T-helper 1 cell (primary cell): ENCODE results near the gene PTPRN2.
"Not testable (repeated sequence)": the region's sequence is repeated elsewhere in the genome, so short reads cannot be mapped to it uniquely, and the experiment has no call there.

Source experiments
- DNase-seq, 5 donors: peaks; one replicate each; pipeline ENCODE4 v3.0.0-alpha.2; 2012 to 2020

PTPRN2 gene

GRCh38 chr7:158244873-158245723, 342.5 kb downstream of the PTPRN2 start:
- no peak for DNase-seq

GRCh38 chr7:158244430-158244829, 343.2 kb downstream of the PTPRN2 start:
- DNase-seq = no peak

- DNase-seq = no peak
Measured at GRCh38 chr7:158241919-158242318, 345.7 kb downstream of the PTPRN2 start.

DNA sequence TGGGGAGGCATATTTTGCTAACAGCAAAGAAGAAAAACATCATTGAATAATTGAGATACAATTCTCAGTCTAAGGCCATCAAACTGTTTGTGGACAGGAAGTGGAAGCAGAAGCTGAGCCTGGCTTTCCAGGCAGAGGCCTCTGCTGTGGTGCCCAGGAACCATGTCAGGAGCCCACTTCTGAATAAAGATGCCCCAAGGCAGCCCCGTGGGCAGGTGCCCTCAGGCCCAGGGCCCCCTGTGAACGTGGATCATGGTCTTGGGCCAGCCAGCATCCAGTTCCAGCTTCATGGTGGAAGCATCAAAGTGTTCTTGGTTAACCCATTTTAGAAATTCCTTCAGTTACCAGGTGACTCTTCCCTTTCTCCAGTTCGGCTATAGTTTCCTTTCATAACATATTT, 346.8 kb downstream of the PTPRN2 start:
- DNase-seq = no peak

- no peak for DNase-seq
Measured at GRCh38 chr7:158239290-158239981, 348.2 kb downstream of the PTPRN2 start.

- DNase-seq = no peak
Measured at GRCh38 chr7:158238616-158239289, 348.9 kb downstream of the PTPRN2 start.

DNA sequence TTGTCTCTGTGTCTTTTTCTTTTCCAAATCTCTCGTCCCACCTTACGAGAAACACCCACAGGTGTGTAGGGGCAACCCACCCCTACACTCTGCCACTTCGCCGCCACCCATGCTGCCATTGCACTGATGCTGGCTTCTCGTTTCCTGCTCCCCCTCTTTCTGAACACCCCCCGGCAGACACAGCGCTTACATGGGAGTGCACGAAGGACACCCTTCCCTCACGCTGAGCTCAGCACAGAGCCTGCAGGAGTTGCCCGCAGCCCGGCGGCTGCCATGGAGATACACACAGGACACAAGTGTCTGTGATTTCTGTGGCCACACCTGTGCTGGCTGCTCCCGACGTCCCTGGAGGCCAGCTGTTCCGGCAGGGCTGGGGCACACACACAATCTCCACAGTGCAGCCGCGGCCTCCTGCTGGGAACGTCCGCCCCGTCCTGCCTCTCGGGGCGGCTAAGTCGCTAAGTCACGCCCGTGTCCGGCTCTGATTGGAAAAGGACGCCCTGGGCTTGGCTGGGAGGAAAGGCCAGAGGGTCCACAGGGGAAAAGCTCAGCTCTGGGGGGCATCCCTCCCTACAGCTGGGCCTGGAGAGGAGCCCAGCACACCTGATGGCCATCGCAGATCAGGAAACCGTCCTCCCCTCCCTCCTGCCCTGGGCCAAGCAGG, 349.8 kb downstream of the PTPRN2 start:
- DNase-seq = no peak

- DNase-seq = no peak
Measured at GRCh38 chr7:158236400-158236799, 351.2 kb downstream of the PTPRN2 start.

- DNase-seq = no peak
Measured at GRCh38 chr7:158235862-158236261, 351.8 kb downstream of the PTPRN2 start.

GRCh38 chr7:158229945-158230344, 357.7 kb downstream of the PTPRN2 start:
- no peak for DNase-seq

- DNase-seq = no peak
Measured at GRCh38 chr7:158228986-158229385, 358.6 kb downstream of the PTPRN2 start.

DNA sequence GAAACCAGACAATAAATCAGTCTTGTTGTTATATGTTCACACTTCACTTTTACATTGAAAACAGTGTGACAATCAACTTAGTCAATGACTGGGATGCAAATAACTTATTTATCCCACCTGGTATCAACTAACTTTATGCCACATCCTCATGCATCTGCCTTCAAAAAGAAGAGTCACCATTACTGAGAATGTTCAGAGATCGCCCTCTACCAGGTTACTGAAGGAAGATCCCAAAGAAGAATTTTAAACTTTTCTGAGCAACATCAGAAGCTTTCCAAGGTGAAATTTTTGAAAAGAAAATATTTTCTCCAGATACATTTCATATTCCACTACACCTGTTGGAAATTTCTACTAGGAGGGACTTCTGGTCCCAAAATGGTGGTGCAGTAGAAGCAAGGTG, 359.5 kb downstream of the PTPRN2 start:
- no peak for DNase-seq

GRCh38 chr7:158227258-158227984, 360.2 kb downstream of the PTPRN2 start:
- no peak for DNase-seq

GRCh38 chr7:158216198-158216597, 371.4 kb downstream of the PTPRN2 start:
- DNase-seq = no peak

- DNase-seq = no peak
Measured at GRCh38 chr7:158209435-158209834, 378.2 kb downstream of the PTPRN2 start.

DNA sequence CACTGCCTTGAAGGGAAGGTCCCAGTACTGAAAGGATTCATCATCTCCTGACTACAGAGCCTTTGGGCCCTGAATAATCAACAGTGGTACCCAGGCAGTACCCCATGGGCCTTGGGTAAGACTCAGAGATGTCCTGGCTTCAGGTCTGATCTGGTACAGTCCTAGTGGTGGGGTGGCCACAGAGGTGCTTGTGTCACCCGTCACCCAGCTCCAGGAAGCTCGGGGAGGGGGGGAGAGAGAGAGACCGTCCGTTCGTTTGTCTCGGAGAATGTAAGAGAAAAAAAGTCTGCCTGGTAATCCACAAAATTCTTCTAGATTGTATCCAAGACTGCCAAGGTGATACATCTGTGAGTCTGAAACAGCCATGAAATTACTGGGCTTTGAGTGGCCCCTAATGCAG, 381.3 kb downstream of the PTPRN2 start:
- no peak for DNase-seq

- no peak for DNase-seq
Measured at GRCh38 chr7:158204453-158204852, 383.2 kb downstream of the PTPRN2 start.

- not testable (repeated sequence) for DNase-seq
Measured at GRCh38 chr7:158203948-158204347, 383.7 kb downstream of the PTPRN2 start.

DNA sequence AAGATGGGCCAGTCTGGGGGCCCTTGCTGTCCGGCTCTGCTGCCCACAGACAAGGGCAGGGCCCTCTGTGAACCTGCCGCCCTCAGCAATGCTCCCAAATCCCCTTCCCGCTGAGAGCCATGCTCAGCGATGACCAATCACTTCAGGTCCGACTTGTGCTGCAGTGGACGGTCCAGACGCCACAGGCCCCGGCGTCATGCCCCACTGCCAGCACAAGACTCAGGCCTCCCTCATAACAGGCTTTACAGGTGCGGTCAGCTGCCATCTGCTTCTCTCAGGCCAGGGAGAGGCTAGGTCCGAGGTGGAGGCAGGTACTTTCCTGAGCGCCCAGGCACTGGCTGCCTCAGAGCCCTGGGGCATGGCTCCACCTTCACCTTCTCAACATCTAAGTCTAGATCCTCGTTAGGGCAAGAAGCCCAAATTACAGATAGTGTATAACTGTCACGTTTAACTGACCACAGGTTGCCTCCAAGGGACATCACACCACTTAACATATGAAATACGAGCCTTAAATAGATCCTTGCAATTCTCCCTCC, 393.2 kb downstream of the PTPRN2 start:
- no peak for DNase-seq

DNA sequence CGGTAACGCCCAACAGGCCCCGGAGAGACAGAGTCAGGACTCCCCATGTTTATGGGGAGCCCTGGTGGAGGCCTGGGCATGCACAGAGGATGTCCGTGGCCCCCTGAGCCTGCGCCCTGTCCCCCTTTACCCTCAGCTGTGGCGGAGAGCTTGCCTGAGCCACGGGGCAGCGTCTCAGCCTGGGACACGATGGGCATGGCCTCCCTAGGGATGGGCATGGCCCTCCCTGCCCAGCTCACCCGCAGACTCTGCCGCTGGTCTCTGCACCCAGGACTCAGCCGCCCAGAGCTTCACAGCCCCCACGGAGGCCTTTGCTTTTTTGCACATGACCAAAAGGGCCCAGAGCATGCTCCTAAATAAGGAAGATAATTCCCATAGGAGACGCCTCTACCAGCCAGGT, 394.2 kb downstream of the PTPRN2 start:
- no peak for DNase-seq

- no peak for DNase-seq
Measured at GRCh38 chr7:158192956-158193355, 394.7 kb downstream of the PTPRN2 start.

DNA sequence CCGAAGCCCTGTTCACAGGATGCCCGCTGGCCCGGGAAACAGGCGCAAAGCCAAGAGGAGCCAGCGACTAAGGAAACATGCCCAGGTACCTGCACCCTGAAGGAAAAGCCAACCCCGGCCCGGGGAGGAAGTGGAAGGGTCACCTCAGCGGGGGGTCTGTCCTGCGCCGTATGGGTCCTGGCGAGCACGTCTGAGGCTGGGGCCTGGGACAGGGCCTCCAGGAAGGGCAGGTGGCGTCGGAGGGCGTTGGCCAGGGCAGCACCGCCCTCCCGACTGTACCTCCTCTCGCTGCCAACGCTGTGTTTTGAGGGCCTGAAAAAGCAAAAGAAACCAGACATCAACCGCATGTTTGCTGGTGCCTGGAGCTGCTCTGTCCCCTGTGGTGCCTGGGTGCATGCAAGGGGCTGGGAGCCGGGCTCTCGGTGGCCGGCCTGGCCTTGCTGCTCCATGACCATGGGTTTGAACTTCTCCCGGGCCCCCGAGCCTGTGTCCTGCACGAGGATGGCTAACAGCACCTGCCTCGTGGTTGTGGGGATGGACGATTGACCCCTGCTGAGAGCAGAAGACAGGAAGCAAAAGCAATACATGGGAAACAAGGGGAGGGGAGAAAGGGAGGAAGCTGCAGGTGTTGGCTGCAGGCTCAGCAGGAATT, 395.3 kb downstream of the PTPRN2 start:
- DNase-seq = no peak
